Glomerular endothelial cell (primary cell): ENCODE results near the gene PWP1. TPM values are rescaled to one million over a fixed set of nuclear protein-coding genes. Genes with fewer than 3 reads are reported as not detected.

Experiments
- DNase-seq: peaks from one replicate; pipeline ENCODE4 v3.0.0-alpha.2; 2011; ENCODE audit warnings: low read depth, low spot score; ENCODE audit errors: extremely low read depth
- total RNA-seq: library from RNA; depleted of rRNA; stranded (reverse); fragments of >200 nt; gene quantifications from 2 replicates; pipeline ENCODE4 v1.2.3, GENCODE V29; 2015

Gene PWP1
- total RNA-seq, 1 donor from 2014 or later, result 126 TPM

DNA sequence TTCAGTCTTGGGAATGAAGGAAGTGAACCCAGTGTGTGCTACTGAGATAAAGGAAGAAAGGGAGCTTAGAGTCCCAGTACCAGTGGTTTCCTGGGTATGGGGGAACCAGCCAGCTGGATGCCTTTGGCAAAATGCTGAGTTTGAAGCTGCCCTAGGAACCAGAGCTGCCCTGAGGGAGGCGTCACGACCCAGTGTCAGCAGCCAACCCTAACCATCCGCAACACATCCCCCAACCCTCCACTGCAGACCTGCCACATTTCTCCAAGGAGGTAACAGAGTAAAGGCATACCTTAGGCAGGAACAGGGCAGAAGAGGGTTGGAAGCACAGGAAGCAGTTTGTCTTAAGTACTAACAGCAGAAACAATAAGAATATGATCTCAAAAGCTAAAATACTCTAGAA is 46.8 kb downstream of the PWP1 start:
- DNase-seq, result no peak

- DNase-seq, result no peak
These were observed 48.5 kb downstream of the PWP1 start for GRCh38 chr12:107734139-107734538.

DNA sequence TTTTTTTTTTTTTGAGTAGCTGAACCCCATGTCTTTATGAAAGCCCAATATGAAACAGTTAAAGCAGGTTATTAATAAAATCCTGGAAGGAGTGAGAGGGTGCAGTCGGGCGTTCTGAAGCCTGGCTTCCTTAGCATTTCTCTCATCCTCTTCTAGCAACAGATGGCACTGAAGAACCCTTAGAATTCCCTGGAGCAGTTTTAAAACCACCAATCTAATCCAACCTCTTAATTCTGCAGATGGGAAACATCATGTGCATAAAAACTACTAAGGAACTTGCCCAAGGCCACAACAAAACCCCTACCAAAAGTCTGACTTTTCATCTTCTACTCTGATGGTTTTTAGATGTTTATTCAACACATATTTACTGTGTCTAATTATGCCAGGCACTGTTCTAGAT is 50.2 kb downstream of the PWP1 start:
- DNase-seq, result no peak

GRCh38 chr12:107736914-107737313 is 51.3 kb downstream of the PWP1 start:
- no peak for DNase-seq

- DNase-seq, result peak; percentile 29
These were observed 62.9 kb downstream of the PWP1 start for GRCh38 chr12:107748472-107748871.

DNA sequence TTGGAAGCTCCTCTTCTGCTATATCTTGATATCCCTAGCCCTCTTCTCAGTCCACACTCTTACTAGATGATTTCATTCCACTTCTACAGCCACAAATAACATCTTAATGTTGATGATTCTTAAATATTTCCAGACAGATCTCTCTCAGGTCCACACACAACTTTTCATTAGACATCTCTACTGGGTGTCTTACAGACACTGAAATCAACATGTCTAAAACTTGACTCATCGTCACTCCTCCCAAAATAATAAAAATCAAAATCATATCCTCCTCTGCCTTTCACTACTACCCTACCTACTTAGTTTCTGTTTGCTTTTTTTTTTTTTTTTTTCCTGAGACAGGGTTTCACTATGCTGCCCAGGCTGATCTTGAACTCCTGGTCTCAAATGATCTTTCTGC is 63.5 kb downstream of the PWP1 start:
- DNase-seq, result no peak

- peak; percentile 29 for DNase-seq
These were observed 73.8 kb downstream of the PWP1 start for GRCh38 chr12:107759410-107759809.

DNA sequence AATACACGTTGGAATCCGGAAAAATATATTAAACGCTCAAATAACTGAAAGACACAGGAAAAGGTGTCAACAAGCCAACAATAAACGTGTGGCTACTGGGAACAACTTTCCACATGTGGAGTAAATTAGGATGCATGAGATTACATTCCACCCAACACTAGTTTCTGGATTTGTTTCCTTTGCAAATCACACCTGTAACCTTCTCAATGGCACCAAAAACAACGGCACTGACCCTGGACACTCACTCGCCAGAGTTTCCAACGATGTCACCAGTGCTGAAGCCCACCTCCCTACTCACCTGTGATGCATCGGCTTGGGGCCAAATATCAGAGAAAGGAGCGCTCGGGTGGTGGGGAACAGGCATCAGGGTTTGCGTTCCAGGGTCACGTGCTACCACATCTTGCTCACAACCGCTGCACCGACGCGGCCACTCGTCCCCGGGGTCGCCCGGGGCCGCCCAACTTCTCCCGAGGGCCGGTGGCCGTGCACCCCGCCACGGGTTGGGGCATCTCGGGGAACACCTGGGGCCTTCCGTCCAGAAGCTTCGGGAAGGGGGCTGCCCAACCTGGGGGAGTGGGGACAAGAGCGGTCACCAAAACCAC is 74.7 kb downstream of the PWP1 start:
- DNase-seq, result no peak

DNA sequence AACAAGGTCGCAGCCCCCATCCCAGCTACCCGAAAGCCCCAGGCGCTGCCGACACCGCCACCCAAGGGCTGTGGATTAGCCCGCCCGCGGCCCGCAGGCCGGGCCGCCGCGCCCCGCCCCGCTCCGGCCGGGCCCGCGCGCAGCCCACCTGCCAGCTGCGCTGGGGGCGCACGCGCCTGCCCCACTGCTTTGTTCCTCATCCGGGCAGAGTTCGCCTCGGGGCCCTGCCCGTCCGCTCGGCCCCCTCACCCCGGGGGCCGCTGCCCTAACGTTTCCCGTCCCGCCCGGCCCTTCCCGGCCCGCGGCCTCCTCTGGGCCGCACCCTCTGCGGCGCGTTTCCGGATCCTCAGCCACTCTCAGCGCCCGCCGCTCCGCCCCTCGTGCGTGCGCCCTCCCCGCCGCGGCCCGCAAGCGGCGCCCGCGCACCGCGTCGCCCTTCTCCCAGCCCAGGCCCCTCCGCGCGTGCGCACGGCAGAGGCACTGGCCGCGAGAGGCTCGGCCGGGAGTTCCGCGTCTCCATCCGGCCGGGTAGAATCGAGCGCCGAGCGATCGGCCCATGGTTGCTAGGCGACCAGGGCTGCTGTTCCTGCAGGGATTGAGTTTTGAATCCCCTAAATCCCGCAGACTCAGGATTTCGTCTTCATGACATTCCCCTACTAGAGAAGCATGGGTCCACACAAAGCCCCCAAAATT is 75.4 kb downstream of the PWP1 start, which contains the start of gene PRDM4:
TSS of gene PRDM4 (minus strand) at position 329 of the 693 bp plus-strand sequence. CDS start 622 bp downstream, outside the sequence.
- peak; percentile 47 for DNase-seq

DNA sequence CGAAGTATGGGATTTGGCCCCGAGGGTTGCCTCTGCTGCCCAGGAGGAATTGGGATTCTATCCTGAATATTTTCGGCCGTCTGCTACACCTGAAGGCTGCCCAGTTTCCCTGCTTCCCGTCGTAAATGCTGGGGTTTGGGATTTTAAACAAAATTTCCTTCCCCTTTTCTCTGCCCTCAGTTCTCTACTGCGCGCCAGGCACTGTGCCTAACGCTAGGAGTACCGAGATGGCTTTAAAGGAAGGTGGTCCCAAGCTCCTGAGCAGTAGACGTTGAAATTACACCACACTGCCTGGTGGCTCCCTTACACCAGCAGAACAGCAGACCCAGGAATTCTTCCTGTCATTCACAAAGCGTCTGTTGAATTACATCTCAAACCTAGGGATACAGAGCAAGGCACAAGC is 75.9 kb downstream of the PWP1 start:
- no peak for DNase-seq

Other genes with a start within 250 kb of the PWP1 start
- gene PRDM4, start 75.3 kb downstream of the PWP1 start, total RNA-seq, result 25.4 and 27.7 TPM in 2 replicates
- gene ASCL4, start 88.9 kb downstream of the PWP1 start, total RNA-seq, result not detected in 2 replicates